TTC549 (cell line): ENCODE results near the gene BPIFB2.

ENCODE experiments used
- FAIRE-seq: peaks from 2 replicates; lab custom pipeline; 2012; peaks lifted over from hg19 to GRCh38; lab: Jason Lieb, UNC

The BPIFB2 gene

DNA sequence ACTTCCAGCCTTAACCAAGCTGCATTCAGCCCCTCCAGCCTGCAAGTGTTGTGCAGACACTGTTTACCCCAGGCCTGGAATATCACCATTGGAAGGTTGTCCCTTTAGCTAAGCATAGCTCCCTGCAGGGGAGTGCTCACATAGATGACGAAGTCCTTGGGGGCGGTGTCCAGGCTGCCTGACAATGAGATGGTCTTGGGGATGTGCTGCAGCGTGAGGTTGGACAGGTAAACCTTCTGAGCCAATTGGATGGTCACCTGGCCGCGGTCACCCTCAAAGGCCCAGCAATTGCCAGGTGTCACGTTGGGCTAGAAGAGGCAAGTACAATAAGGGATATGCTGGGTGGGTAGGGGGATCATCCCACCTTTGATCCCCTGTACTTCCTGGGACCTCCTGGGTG, 21.9 kb upstream of the BPIFB2 start:
- FAIRE-seq: no peak

- no peak for FAIRE-seq
Measured at GRCh38 chr20:32986331-32986966, 21.1 kb upstream of the BPIFB2 start.

DNA sequence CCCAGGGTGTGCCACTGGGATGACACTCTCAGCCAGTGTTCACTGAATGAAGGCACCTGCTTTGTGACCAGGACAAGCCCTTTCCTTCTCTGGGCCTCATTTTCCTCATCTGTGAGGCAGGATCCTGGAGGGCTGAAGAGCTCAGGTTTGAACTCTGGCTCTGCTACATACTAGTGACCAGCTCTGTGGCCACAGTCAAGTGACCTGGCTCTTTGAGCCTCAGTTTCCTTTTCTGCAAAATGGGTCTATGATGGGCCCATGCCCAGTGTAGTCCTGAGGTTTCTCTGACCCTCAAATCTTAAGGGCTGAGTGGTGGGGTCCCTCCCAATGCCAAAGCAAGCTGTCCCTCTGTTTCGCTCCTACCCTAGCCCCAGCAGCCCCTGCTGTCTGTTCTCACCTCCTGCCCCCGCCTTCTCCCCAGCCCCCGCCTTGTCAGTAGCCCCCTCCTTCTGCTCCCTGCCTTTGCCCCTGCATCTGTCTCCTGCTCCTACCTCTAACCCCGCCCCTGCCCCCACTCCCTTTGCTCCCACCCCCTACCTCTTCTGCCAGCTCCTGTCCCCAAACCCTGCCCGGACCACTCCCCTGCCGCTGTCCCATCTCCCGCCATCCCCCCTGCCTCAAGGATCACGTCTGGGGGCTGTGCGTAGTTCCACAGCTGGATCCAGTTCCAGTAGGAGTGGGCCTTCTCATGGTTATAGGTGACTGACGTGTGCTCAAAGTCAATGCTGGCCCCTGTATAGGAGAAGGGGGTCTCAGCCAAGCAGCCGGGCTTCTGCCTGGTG, 20.3 kb upstream of the BPIFB2 start:
- FAIRE-seq: no peak

GRCh38 chr20:32988008-32988407, 19.5 kb upstream of the BPIFB2 start:
- FAIRE-seq: no peak

GRCh38 chr20:32989507-32990283, 17.8 kb upstream of the BPIFB2 start:
- no peak for FAIRE-seq

DNA sequence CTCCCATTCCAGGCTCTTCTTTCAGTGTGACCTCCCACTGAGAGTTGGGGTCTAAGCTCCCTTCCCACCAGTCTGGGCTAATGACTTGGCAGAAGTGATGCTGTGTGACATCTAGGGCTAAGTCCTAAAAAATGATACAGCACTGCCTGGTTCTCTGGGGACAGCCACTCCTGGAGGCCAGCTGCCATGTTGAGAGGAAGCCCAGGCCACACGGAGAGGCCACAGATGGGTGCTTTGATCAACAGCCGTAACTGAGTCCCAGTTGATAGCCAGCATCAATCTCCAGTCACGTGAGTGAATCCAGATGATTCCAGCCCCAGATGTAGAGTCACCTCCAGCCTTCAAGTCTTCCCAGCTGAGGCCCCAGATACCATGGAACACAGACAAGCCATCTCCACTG, 17.1 kb upstream of the BPIFB2 start:
- FAIRE-seq: no peak

GRCh38 chr20:32991383-32991782, 16.1 kb upstream of the BPIFB2 start:
- FAIRE-seq: no peak

- no peak for FAIRE-seq
Measured at GRCh38 chr20:32991792-32992641, 15.5 kb upstream of the BPIFB2 start.

DNA sequence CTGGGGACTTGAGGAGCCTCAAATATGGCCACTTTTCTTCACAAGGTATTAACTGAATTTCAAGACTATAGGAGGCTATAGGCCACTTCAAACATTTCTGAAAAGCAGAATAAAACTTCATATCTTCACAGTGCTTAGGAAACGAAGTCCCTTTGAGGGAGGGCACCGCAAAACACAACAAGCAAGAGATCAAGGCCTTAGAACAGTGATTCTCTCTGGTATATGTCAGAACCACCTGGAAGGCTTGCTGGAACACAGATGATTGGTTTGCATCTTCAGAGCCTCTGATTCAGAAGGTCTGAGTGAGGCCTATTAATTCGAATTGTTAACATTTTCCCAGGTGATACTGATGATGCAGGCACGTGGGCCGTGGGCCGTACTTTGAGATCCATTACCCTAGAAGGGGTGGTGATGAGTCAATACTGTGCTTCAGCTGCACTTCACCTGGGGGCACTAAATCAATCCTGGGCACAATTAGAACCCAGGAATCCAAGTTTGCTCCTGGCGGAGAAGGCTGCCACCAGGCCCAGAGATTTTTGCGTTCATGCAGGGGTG, 13.9 kb upstream of the BPIFB2 start:
- no peak for FAIRE-seq

DNA sequence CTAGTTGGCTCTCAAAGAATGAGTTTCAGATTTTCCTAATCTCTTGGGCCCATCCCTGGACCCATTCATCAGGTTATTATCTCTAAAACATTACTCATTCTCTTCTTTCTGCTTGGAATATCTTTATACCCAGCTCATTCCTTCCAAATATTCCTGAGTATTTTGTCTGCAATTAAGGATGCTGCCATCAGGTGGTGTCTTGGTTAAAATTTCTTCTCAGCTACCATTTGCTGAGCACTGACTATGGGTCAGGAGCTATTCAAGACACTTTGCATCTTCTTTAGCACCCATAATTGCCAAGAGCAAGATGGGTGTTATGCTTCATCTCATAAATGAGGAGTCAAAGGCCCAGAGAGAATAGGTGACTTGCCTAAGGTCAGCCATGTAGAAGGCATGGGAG, 11.7 kb upstream of the BPIFB2 start:
- FAIRE-seq: no peak

- no peak for FAIRE-seq
Measured at GRCh38 chr20:32997431-32997830, 10.1 kb upstream of the BPIFB2 start.

- no peak for FAIRE-seq
Measured at GRCh38 chr20:32999603-33000250, 7.8 kb upstream of the BPIFB2 start.

DNA sequence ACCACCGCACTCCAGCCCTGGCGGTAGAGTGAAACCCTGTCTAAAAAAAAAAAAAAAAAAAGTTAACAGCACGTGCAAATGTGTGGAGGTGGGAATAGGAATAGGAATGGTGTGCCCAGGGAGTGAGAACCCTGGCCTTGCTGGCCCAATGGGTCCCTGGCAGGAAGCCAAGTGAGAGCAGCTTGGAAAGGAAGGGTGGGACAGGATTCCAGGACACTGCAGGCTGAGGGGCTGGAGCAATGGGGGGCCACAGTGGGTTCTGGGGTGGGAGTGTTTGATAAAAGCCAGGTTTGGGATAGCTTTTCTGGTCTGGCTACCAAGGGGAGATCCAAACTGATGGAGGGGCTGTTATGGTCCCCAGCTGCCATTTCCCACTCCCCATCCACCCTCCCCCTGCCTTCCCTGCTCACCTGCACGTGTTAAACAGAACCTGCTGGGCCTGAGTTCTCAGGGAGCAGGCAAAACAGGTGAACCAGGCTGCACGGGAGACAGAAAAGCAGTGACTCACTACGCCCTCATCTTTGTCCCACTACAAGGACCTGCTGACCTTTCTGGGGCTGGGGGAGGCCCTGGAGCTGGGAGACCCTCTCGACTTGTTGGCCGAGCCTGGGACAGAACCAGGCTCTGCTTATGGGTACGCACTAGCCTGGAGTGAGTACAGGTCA, 6.6 kb upstream of the BPIFB2 start:
- no peak for FAIRE-seq

- no peak for FAIRE-seq
Measured at GRCh38 chr20:33002087-33002808, 5.3 kb upstream of the BPIFB2 start.

GRCh38 chr20:33004141-33004751, 3.3 kb upstream of the BPIFB2 start, which contains the start of gene SUN5:
SUN5 (minus strand) TSS chr20:33004433; CDS start chr20:33004340, 93 bp downstream.
- FAIRE-seq: no peak

DNA sequence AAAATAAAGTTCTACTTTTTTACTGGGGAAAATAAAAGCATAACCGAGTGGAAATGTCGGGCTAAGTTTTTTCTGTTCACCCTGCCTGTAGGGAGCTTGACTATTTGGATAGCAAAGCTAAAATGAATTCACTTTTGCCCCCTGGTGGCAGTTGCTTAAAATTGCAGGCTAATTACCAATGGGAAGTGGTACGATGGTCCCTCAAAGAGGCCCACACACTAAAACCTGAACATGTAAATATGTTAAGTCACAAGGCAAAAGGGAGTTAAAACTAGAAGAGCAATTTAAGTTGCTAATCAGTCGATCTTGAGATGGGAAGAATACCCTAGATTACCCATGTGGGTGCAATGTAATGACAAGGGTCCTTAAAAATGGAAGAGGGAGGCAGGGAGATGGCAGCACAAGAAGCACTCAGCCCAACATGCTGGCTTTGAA, 2.4 kb upstream of the BPIFB2 start:
- FAIRE-seq: peak; percentile 80

DNA sequence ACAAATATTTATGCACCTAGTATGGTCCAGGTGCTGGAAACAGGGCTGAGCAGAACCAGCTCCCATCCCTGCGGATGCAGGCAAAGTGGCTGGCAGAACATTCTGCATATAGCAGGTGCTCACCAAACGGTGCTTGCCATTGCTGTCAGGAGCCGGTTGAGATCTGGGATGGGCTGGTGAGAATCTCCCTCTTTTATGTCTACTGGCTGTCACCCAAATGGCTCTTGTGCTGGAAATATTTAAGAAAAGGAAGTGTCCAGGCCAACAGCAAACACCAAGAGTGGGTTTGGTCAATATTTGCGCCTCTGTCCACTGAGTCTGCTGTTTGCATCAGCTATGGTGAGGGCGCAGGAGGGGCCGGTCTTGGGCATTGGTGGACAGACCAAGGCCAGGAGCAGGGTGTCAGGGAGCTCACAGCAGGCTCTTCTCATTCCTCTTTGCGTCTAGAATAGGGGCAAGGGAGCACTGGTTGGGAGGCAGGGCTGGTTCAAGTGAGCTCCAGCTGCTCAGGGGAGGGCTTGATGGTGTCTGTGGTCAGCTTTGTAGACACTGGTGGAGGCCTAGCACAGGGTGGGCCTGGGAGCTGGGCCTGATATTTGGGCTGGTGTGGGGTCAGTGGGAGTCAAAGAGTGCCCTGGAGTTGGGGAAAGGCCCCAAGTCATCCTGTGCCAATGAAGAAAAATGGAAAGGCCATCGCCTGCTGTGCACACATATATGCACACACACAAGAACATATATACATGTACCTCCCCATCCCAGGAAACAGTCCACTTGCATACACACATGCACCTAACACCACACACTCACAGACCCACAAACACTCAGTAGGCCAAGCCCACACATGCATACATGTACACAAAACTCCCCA, 1.4 kb upstream of the BPIFB2 start:
- FAIRE-seq: no peak

DNA sequence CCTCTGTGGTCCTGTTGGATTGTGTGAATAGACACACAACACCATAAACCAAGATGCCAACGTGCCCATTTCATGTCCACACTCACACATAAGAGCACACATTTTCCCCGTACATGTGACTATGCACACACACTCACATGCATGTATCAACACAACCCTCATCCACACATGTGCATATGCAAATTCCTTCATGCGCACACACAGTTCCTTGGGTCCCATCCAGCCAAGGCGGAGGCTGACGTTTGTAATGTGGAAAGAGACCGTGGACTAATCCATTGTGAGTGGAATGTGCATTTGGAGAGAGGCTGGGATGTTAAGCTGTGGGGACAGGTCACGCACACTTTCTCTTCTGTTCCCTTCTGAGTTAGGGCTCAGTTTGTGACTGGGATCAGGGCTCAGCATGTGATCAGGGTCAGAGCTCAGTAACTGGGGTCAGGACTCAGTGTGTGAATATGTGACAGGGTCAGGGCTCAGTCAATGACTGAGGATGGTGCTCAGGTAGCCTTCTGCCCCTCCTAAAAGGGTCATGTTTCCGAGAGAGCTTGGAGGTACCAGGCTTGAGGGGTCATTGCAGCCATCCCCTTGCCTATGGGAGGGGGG, 628 bp upstream of the BPIFB2 start:
- no peak for FAIRE-seq
